ENCODE data around the gene SIK2. TPM values are rescaled to one million over a fixed set of nuclear protein-coding genes. Genes with fewer than 3 reads are reported as not detected.
A peak's percentile ranks its signal among the peaks of the same experiment; 100 is the strongest.
"Not testable (repeated sequence)": the region's sequence is repeated elsewhere in the genome, so short reads cannot be mapped to it uniquely, and the experiment has no call there.

The SIK2 gene
- total RNA-seq, 1 experiment from 2014 or later = 9.0 TPM

GRCh38 chr11:111645657-111646316 lies 43.5 kb downstream of the SIK2 start:
- CTCF ChIA-PET = no interaction called here
- no peaks in the 10 kb centered on the region for H3K79me2 ChIP-seq (ENCODE audit: low read length)
- TF ChIP-seq EZH2phosphoT487 (IDR thresholded peaks at IDR 0.05; ENCODE audit: borderline replicate concordance, low read length) (no peak), CTCF (conservative IDR thresholded peaks at IDR 0.05; ENCODE audit: low read depth, low read length) (no peak)

GRCh38 chr11:111651336-111651735 lies 49.1 kb downstream of the SIK2 start:
- intact Hi-C loops (cut with micrococcal nuclease); H3K79me2 ChIP-seq (ENCODE audit: low read length); H3K36me3 ChIP-seq (ENCODE audit: low read depth, low read length); H3K4me2 ChIP-seq (ENCODE audit: low read length); CTCF ChIA-PET; H3K4me3 ChIP-seq (ENCODE audit: low read length); H3K9ac ChIP-seq (ENCODE audit: low read length); H3F3A ChIP-seq (ENCODE audit: low read length, unreplicated experiment); BruUV-seq (replicated peaks); H3K27me3 ChIP-seq (ENCODE audit: low read length); H3K9me2 ChIP-seq (replicated peaks; ENCODE audit: low read length); H3K9me3 ChIP-seq (ENCODE audit: low read length); H2AFZ ChIP-seq (ENCODE audit: low read length); H4K20me1 ChIP-seq (ENCODE audit: low read length): not testable (repeated sequence)
- POLR2A ChIA-PET (ENCODE audit: unreplicated experiment) = interaction anchor here (0.6 kb wide), 1 partner anchor 426 kb away, joined by 3 read pairs; no protein-coding TSS in a partner anchor
- ATAC-seq = peak; percentile 78
- peak overlapping the region; percentile 27 for H3K27ac ChIP-seq (ENCODE audit: low read length)
- H3K4me1 ChIP-seq (ENCODE audit: insufficient read depth, low read length) = peaks cover 14% of the 10 kb centered on the region
- DNase-seq = peak; percentile 90

More at GRCh38 chr11:111645657-111646316, 43.5 kb downstream of the SIK2 start:
- POLR2A ChIA-PET (ENCODE audit: unreplicated experiment) = no interaction called here
- Histone ChIP-seq H4K20me1 (ENCODE audit: low read length) (no peaks in the 10 kb centered on the region), H3K9me2 (replicated peaks; ENCODE audit: low read length) (no peaks in the 10 kb centered on the region), H3K4me1 (ENCODE audit: insufficient read depth, low read length) (peaks cover 4% of the 10 kb centered on the region), H3K36me3 (ENCODE audit: low read depth, low read length) (no peaks in the 10 kb centered on the region; the same call in 1 of the 2 replicates), H3F3A (ENCODE audit: low read length, unreplicated experiment) (no peaks in the 10 kb centered on the region), H3K9me3 (ENCODE audit: low read length) (no peaks in the 10 kb centered on the region), H3K27ac (ENCODE audit: low read length) (no peak overlapping the region), H3K9ac (ENCODE audit: low read length) (no peak overlapping the region), H3K27me3 (ENCODE audit: low read length) (no peaks in the 10 kb centered on the region), H3K4me3 (ENCODE audit: low read length) (no peak overlapping the region), H3K4me2 (ENCODE audit: low read length) (no peak overlapping the region), H2AFZ (ENCODE audit: low read length) (no peak overlapping the region)
- no TSS peak for BruUV-seq (replicated peaks)
- DNase-seq = no peak
- intact Hi-C loops (cut with micrococcal nuclease) = no loop called here
- ATAC-seq = no peak

- CTCF ChIA-PET = no interaction called here
- no peaks in the 10 kb centered on the region for H4K20me1 ChIP-seq (ENCODE audit: low read length)
Observed at GRCh38 chr11:111652184-111652583, 49.9 kb downstream of the SIK2 start.

More at GRCh38 chr11:111652184-111652583, 49.9 kb downstream of the SIK2 start:
- POLR2A ChIA-PET (ENCODE audit: unreplicated experiment) = no interaction called here
- Histone ChIP-seq H3K9me3 (ENCODE audit: low read length) (no peaks in the 10 kb centered on the region), H3K9me2 (replicated peaks; ENCODE audit: low read length) (no peaks in the 10 kb centered on the region), H3K4me1 (ENCODE audit: insufficient read depth, low read length) (peaks cover 14% of the 10 kb centered on the region), H3K4me2 (ENCODE audit: low read length) (no peak overlapping the region), H3K27ac (ENCODE audit: low read length) (no peak overlapping the region), H3K27me3 (ENCODE audit: low read length) (no peaks in the 10 kb centered on the region), H3K4me3 (ENCODE audit: low read length) (no peak overlapping the region), H3K9ac (ENCODE audit: low read length) (no peak overlapping the region), H3F3A (ENCODE audit: low read length, unreplicated experiment) (no peaks in the 10 kb centered on the region), H2AFZ (ENCODE audit: low read length) (no peak overlapping the region), H3K36me3 (ENCODE audit: low read depth, low read length) (no peaks in the 10 kb centered on the region), H3K79me2 (ENCODE audit: low read length) (no peaks in the 10 kb centered on the region)
- no peak for ATAC-seq
- no peak for TF ChIP-seq EZH2phosphoT487 (IDR thresholded peaks at IDR 0.05; ENCODE audit: borderline replicate concordance, low read length)
- TF ChIP-seq CTCF (conservative IDR thresholded peaks at IDR 0.05; ENCODE audit: low read depth, low read length) = no peak
- no peak for TF ChIP-seq EZH2 (IDR thresholded peaks at IDR 0.05; ENCODE audit: low read length, unreplicated experiment)
- intact Hi-C loops (cut with micrococcal nuclease) = no loop called here
- DNase-seq = no peak
- BruUV-seq (replicated peaks) = no TSS peak

All from PC-3 (cell line).